Measurements from ENCODE around the gene LLCFC1.

DNA sequence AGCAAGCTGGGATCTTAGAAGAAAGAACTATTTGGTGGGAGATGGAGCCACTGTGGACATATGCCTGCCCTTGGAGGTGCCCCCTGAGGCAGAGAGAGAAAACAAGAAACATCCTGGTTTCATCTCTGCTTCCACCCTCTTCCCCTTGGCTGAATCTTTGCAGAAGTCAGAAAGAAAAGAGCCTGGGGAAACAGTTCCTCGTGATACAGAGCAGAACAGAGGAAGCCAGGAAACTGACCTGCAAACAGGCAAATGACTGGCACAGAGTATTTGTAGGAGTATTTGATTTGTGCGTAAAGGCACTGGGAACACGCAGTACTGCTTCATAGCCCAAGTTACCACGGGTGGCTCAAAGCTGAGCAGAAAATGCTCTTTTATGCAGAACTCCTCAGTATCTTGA, 29.9 kb downstream of the LLCFC1 start:
- TF ChIP-seq, protein P1, sequence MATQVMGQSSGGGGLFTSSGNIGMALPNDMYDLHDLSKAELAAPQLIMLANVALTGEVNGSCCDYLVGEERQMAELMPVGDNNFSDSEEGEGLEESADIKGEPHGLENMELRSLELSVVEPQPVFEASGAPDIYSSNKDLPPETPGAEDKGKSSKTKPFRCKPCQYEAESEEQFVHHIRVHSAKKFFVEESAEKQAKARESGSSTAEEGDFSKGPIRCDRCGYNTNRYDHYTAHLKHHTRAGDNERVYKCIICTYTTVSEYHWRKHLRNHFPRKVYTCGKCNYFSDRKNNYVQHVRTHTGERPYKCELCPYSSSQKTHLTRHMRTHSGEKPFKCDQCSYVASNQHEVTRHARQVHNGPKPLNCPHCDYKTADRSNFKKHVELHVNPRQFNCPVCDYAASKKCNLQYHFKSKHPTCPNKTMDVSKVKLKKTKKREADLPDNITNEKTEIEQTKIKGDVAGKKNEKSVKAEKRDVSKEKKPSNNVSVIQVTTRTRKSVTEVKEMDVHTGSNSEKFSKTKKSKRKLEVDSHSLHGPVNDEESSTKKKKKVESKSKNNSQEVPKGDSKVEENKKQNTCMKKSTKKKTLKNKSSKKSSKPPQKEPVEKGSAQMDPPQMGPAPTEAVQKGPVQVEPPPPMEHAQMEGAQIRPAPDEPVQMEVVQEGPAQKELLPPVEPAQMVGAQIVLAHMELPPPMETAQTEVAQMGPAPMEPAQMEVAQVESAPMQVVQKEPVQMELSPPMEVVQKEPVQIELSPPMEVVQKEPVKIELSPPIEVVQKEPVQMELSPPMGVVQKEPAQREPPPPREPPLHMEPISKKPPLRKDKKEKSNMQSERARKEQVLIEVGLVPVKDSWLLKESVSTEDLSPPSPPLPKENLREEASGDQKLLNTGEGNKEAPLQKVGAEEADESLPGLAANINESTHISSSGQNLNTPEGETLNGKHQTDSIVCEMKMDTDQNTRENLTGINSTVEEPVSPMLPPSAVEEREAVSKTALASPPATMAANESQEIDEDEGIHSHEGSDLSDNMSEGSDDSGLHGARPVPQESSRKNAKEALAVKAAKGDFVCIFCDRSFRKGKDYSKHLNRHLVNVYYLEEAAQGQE (IDR thresholded peaks at IDR 0.05; ENCODE audit: insufficient read depth in 1 of 2, low read depth in 2 of 2, low read length in 2 of 2), result no peak
- no peak for TF ChIP-seq TAF1 (IDR thresholded peaks at IDR 0.05; ENCODE audit: borderline replicate concordance, insufficient read depth, low read length)
